CD4-positive, alpha-beta T cell treated with Interleukin-6 for 4 hours (primary cell): ENCODE results near the gene CACFD1.

Experiments
- DNase-seq: peaks from one replicate; pipeline ENCODE4 v3.0.0-alpha.2; 2020; ENCODE audit warnings: mixed read lengths

Gene CACFD1

GRCh38 chr9:133459476-133460404 is at the start of gene CACFD1:
CACFD1 (plus strand) TSS chr9:133459978; CDS start chr9:133460067, 89 bp downstream.
- peak; percentile 97 for DNase-seq

- DNase-seq, result no peak
These were observed 44.6 kb upstream of the CACFD1 start for GRCh38 chr9:133415170-133415569.

GRCh38 chr9:133417541-133418461 is 42.0 kb upstream of the CACFD1 start, which contains the start of gene REXO4:
REXO4 (minus strand) TSS chr9:133418010; CDS start chr9:133417844, 166 bp downstream.
- DNase-seq, result peak; percentile 83

GRCh38 chr9:133419005-133419404 is 40.8 kb upstream of the CACFD1 start:
- no peak for DNase-seq

GRCh38 chr9:133420392-133420827 is 39.4 kb upstream of the CACFD1 start:
- DNase-seq, result no peak

GRCh38 chr9:133421615-133422542 is 37.9 kb upstream of the CACFD1 start, which contains the start of gene ADAMTS13:
ADAMTS13 (plus strand) TSS chr9:133422367; CDS start chr9:133422444, 77 bp downstream.
- DNase-seq, result no peak

GRCh38 chr9:133423216-133423615 is 36.6 kb upstream of the CACFD1 start:
- no peak for DNase-seq

GRCh38 chr9:133424187-133424586 is 35.6 kb upstream of the CACFD1 start:
- DNase-seq, result no peak

- DNase-seq, result no peak
These were observed 34.6 kb upstream of the CACFD1 start for GRCh38 chr9:133425049-133425632.

- DNase-seq, result no peak
These were observed 33.8 kb upstream of the CACFD1 start for GRCh38 chr9:133426011-133426410.

GRCh38 chr9:133427658-133428348 is 32.0 kb upstream of the CACFD1 start:
- no peak for DNase-seq

- no peak for DNase-seq
These were observed 31.1 kb upstream of the CACFD1 start for GRCh38 chr9:133428617-133429101.

GRCh38 chr9:133429214-133429613 is 30.6 kb upstream of the CACFD1 start:
- no peak for DNase-seq

GRCh38 chr9:133429641-133430161 is 30.1 kb upstream of the CACFD1 start:
- DNase-seq, result peak; percentile 24

GRCh38 chr9:133430244-133430643 is 29.5 kb upstream of the CACFD1 start:
- DNase-seq, result no peak

- no peak for DNase-seq
These were observed 26.4 kb upstream of the CACFD1 start for GRCh38 chr9:133433351-133433843.

GRCh38 chr9:133436681-133437080 is 23.1 kb upstream of the CACFD1 start:
- no peak for DNase-seq

- no peak for DNase-seq
These were observed 21.8 kb upstream of the CACFD1 start for GRCh38 chr9:133437753-133438531.

GRCh38 chr9:133439337-133439736 is 20.4 kb upstream of the CACFD1 start:
- no peak for DNase-seq
